PC-9 (cell line): ENCODE measurements around the gene BRD9.

Experiments
- CTCF ChIP-seq: fragments of 200-600 bp; sonication (generic); conservative IDR thresholded peaks from 2 replicates; pipeline ENCODE4 v1.6.1; 2017; ENCODE audit warnings: mixed run types, antibody characterized with exemption, mild to moderate bottlenecking, moderate library complexity
- EZH2 ChIP-seq: fragments of 200-600 bp; sonication (generic); IDR thresholded peaks from 2 replicates; pipeline ENCODE4 v1.8.0; 2017; ENCODE audit warnings: antibody characterized with exemption, low read depth

- no peak for TF ChIP-seq CTCF
- TF ChIP-seq EZH2: no peak
Observed at GRCh38 chr5:936149-937144, 43.8 kb upstream of the BRD9 start.
